Stimulated activated effector memory CD8-positive, alpha-beta T cell treated with anti-CD3 and anti-CD28 coated beads, Interleukin-12 subunit alpha, Interleukin-12 subunit beta, amount 100 ng/mL, for 72 hours (primary cell): ENCODE data around the gene CNTRL.
A peak's percentile ranks its signal among the peaks of the same experiment; 100 is the strongest.
"Not testable (repeated sequence)": the region's sequence is repeated elsewhere in the genome, so short reads cannot be mapped to it uniquely, and the experiment has no call there.

Experiments
- ATAC-seq: fragments of 150-1000 bp; cut with Tn5 transposase; 2 replicates; pipeline ENCODE4 v1.10.0; 2021
- DNase-seq, 2 donors: peaks; one replicate each; pipeline ENCODE4 v3.0.0; 2021 to 2022; ENCODE audit warnings: low spot score in 2 of 2
- H3K27ac Mint-ChIP-seq: one replicate; pipeline ENCODE4 v1.8.0; 2022; ENCODE audit warnings: mild to moderate bottlenecking, mixed read lengths
- H3K36me3 Mint-ChIP-seq: one replicate; pipeline ENCODE4 v1.8.0; 2022; ENCODE audit warnings: mild to moderate bottlenecking, mixed read lengths
- H3K4me1 Mint-ChIP-seq: one replicate; pipeline ENCODE4 v1.8.0; 2022; ENCODE audit warnings: mixed read lengths
- H3K4me3 Mint-ChIP-seq: one replicate; pipeline ENCODE4 v1.8.0; 2022; ENCODE audit warnings: mild to moderate bottlenecking, mixed read lengths
- H3K9me3 Mint-ChIP-seq: one replicate; pipeline ENCODE4 v1.8.0; 2022; ENCODE audit warnings: mixed read lengths

The CNTRL gene

GRCh38 chr9:121055642-121056143 lies 19.1 kb upstream of the CNTRL start:
- DNase-seq (no peak), ATAC-seq (peak; percentile 57)
- no peak overlapping the region for H3K4me3 Mint-ChIP-seq
- no peak overlapping the region for H3K27ac Mint-ChIP-seq
- H3K4me1 Mint-ChIP-seq = peaks cover 5% of the 10 kb centered on the region
- H3K36me3 Mint-ChIP-seq = no peaks in the 10 kb centered on the region
- peaks cover 5% of the 10 kb centered on the region for H3K9me3 Mint-ChIP-seq

- Mint-ChIP-seq H3K4me1 (peaks cover 5% of the 10 kb centered on the region), H3K36me3 (no peaks in the 10 kb centered on the region), H3K4me3 (no peak overlapping the region), H3K27ac (no peak overlapping the region), H3K9me3 (peaks cover 5% of the 10 kb centered on the region)
- DNase-seq (no peak), ATAC-seq (no peak)
Measured at GRCh38 chr9:121057821-121058220, 16.9 kb upstream of the CNTRL start.

GRCh38 chr9:121059513-121059912 lies 15.2 kb upstream of the CNTRL start:
- DNase-seq (no peak), ATAC-seq (peak; percentile 49)
- Mint-ChIP-seq H3K9me3 (peaks cover 5% of the 10 kb centered on the region), H3K4me3 (no peak overlapping the region), H3K27ac (no peak overlapping the region), H3K4me1 (peaks cover 5% of the 10 kb centered on the region), H3K36me3 (no peaks in the 10 kb centered on the region)

- Mint-ChIP-seq H3K4me3 (no peak overlapping the region), H3K27ac (no peak overlapping the region), H3K9me3 (peaks cover 5% of the 10 kb centered on the region), H3K36me3 (no peaks in the 10 kb centered on the region), H3K4me1 (peaks cover 5% of the 10 kb centered on the region)
- DNase-seq (no peak), ATAC-seq (no peak)
Measured at GRCh38 chr9:121059998-121060636, 14.6 kb upstream of the CNTRL start.

GRCh38 chr9:121066850-121067249 lies 7.9 kb upstream of the CNTRL start:
- no peak for DNase-seq
- Mint-ChIP-seq H3K36me3 (peaks cover 5% of the 10 kb centered on the region), H3K9me3 (peaks cover 6% of the 10 kb centered on the region), H3K4me1 (peaks cover 9% of the 10 kb centered on the region), H3K27ac (no peak overlapping the region), H3K4me3 (no peak overlapping the region)
- ATAC-seq = no peak

- Mint-ChIP-seq H3K4me3 (no peak overlapping the region), H3K4me1 (peaks cover 9% of the 10 kb centered on the region), H3K27ac (no peak overlapping the region), H3K9me3 (peaks cover 6% of the 10 kb centered on the region), H3K36me3 (peaks cover 5% of the 10 kb centered on the region)
- ATAC-seq = peak; percentile 75
- no peak for DNase-seq
Measured at GRCh38 chr9:121067640-121068039, 7.1 kb upstream of the CNTRL start.

GRCh38 chr9:121069396-121069795 lies 5.4 kb upstream of the CNTRL start:
- H3K27ac Mint-ChIP-seq = no peak overlapping the region

GRCh38 chr9:121071370-121071755 lies 3.4 kb upstream of the CNTRL start:
- Mint-ChIP-seq H3K9me3 (peaks cover 6% of the 10 kb centered on the region), H3K4me3 (peak overlapping the region; percentile 96)
- ATAC-seq = peak; percentile 23

More at GRCh38 chr9:121069396-121069795, 5.4 kb upstream of the CNTRL start:
- Mint-ChIP-seq H3K4me1 (peaks cover 24% of the 10 kb centered on the region), H3K36me3 (peaks cover 5% of the 10 kb centered on the region), H3K4me3 (no peak overlapping the region), H3K9me3 (peaks cover 6% of the 10 kb centered on the region)
- ATAC-seq (no peak), DNase-seq (no peak)

GRCh38 chr9:121071756-121072421 lies 2.9 kb upstream of the CNTRL start:
- Mint-ChIP-seq H3K4me1 (peaks cover 43% of the 10 kb centered on the region), H3K36me3 (peaks cover 18% of the 10 kb centered on the region), H3K27ac (peak overlapping the region; percentile 83), H3K4me3 (peak overlapping the region; percentile 96), H3K9me3 (peaks cover 6% of the 10 kb centered on the region)
- peak in 1 of 2 donors; percentile 67 for DNase-seq
- no peak for ATAC-seq

More at GRCh38 chr9:121071370-121071755, 3.4 kb upstream of the CNTRL start:
- peaks cover 38% of the 10 kb centered on the region for H3K4me1 Mint-ChIP-seq
- DNase-seq = no peak
- H3K36me3 Mint-ChIP-seq = peaks cover 18% of the 10 kb centered on the region
- peak overlapping the region; percentile 83 for H3K27ac Mint-ChIP-seq

- ATAC-seq = no peak
- Mint-ChIP-seq H3K27ac (peak overlapping the region; percentile 99), H3K4me1 (peaks cover 42% of the 10 kb centered on the region), H3K4me3 (peak overlapping the region; percentile 96), H3K9me3 (peaks cover 1% of the 10 kb centered on the region), H3K36me3 (peaks cover 13% of the 10 kb centered on the region)
- no peak for DNase-seq
Measured at GRCh38 chr9:121073038-121073437, 1.7 kb upstream of the CNTRL start.

- Mint-ChIP-seq H3K36me3 (peaks cover 23% of the 10 kb centered on the region), H3K4me3 (peak overlapping the region; percentile 96), H3K4me1 (peaks cover 39% of the 10 kb centered on the region), H3K9me3 (no peaks in the 10 kb centered on the region), H3K27ac (peak overlapping the region; percentile 99)
- peak; percentile 44 for ATAC-seq
- no peak for DNase-seq
Measured at GRCh38 chr9:121075251-121076036, 689 bp downstream of the CNTRL start.

GRCh38 chr9:121082075-121082474 lies 7.3 kb downstream of the CNTRL start:
- H3K9me3 Mint-ChIP-seq = no peaks in the 10 kb centered on the region
- H3K36me3 Mint-ChIP-seq = peaks cover 75% of the 10 kb centered on the region
- DNase-seq = no peak
- H3K4me1 Mint-ChIP-seq = peaks cover 8% of the 10 kb centered on the region
- H3K27ac Mint-ChIP-seq = peak overlapping the region; percentile 83
- no peak for ATAC-seq
- H3K4me3 Mint-ChIP-seq = no peak overlapping the region

GRCh38 chr9:121085661-121086060 lies 10.9 kb downstream of the CNTRL start:
- no peak overlapping the region for H3K4me3 Mint-ChIP-seq
- peak overlapping the region; percentile 4 for H3K27ac Mint-ChIP-seq
- peaks cover 94% of the 10 kb centered on the region for H3K36me3 Mint-ChIP-seq
- ATAC-seq = no peak
- no peaks in the 10 kb centered on the region for H3K9me3 Mint-ChIP-seq
- DNase-seq = no peak
- peaks cover 12% of the 10 kb centered on the region for H3K4me1 Mint-ChIP-seq

- no peak overlapping the region for H3K4me3 Mint-ChIP-seq
- no peak for DNase-seq
- H3K9me3 Mint-ChIP-seq = no peaks in the 10 kb centered on the region
- H3K4me1 Mint-ChIP-seq = peaks cover 12% of the 10 kb centered on the region
- no peak for ATAC-seq
- H3K36me3 Mint-ChIP-seq = peaks cover 91% of the 10 kb centered on the region
- H3K27ac Mint-ChIP-seq = peak overlapping the region; percentile 35
Measured at GRCh38 chr9:121088576-121088975, 13.8 kb downstream of the CNTRL start.

GRCh38 chr9:121090743-121091142 lies 16.0 kb downstream of the CNTRL start:
- not testable (repeated sequence) for H3K27ac Mint-ChIP-seq, H3K4me3 Mint-ChIP-seq, DNase-seq, H3K9me3 Mint-ChIP-seq, ATAC-seq
- peaks cover 12% of the 10 kb centered on the region for H3K4me1 Mint-ChIP-seq
- peaks cover 91% of the 10 kb centered on the region for H3K36me3 Mint-ChIP-seq
